OCI-LY3 (cell line): ENCODE results near the gene DDX23.

Experiments used
- H2AFZ ChIP-seq: fragments of 200-600, 300-600 bp; shearing (Covaris generic); 2 replicates; pipeline ENCODE4 v1.6.0; 2014; ENCODE audit warnings: antibody characterized with exemption, low read depth, low read length
- H3K27ac ChIP-seq: fragments of 200-600, 300-600 bp; sonication (generic); 2 replicates; pipeline ENCODE4 v1.5.1; 2014; ENCODE audit warnings: mild to moderate bottlenecking, low read length, moderate library complexity, mixed read lengths
- H3K27me3 ChIP-seq: fragments of 200-600, 300-600 bp; sonication (generic); 2 replicates; pipeline ENCODE4 v1.6.1; 2014; ENCODE audit warnings: low read depth, low read length, mixed read lengths
- H3K36me3 ChIP-seq: fragments of 200-600, 300-600 bp; sonication (generic); replicated peaks from 2 replicates; pipeline ENCODE3; 2014; ENCODE audit warnings: low read depth, low read length, mixed read lengths
- H3K4me1 ChIP-seq: fragments of 300-600, 200-600 bp; sonication (generic); 2 replicates; pipeline ENCODE4 v1.6.1; 2014; ENCODE audit warnings: low read length, mixed read lengths
- H3K4me2 ChIP-seq: fragments of 200-600, 300-600 bp; sonication (generic); 2 replicates; pipeline ENCODE4 v1.6.1; 2014; ENCODE audit warnings: low read length, mixed read lengths
- H3K4me3 ChIP-seq: fragments of 300-600, 200-600 bp; sonication (generic); 2 replicates; pipeline ENCODE4 v1.5.1; 2014; ENCODE audit warnings: antibody characterized with exemption, mild to moderate bottlenecking, low read length, moderate library complexity
- H3K79me2 ChIP-seq: fragments of 300-600, 200-600 bp; shearing (Covaris generic); 2 replicates; pipeline ENCODE4 v1.6.1; 2014; ENCODE audit warnings: mild to moderate bottlenecking, low read length, mixed read lengths
- H3K9ac ChIP-seq: fragments of 300-600, 200-600 bp; shearing (Covaris generic); 2 replicates; pipeline ENCODE4 v1.6.0; 2014; ENCODE audit warnings: mild to moderate bottlenecking, low read length, moderate library complexity
- H3K9me3 ChIP-seq: fragments of 200-600, 300-600 bp; shearing (Covaris generic); 2 replicates; pipeline ENCODE4 v1.6.1; 2014; ENCODE audit warnings: low read length, mixed read lengths; ENCODE audit not compliant: insufficient read depth
- H4K20me1 ChIP-seq: fragments of 200-600, 300-600 bp; sonication (generic); 2 replicates; pipeline ENCODE4 v1.6.1; 2016; ENCODE audit warnings: low read length, mixed read lengths; ENCODE audit not compliant: insufficient read depth
- CTCF ChIP-seq: fragments of 200-600, 300-600 bp; sonication (generic); IDR thresholded peaks from 2 replicates; pipeline ENCODE4 v1.5.1; 2014; ENCODE audit warnings: antibody characterized with exemption, low read length, low read depth
- EZH2phosphoT487 ChIP-seq: fragments of 200-600 bp; shearing (Covaris generic); IDR thresholded peaks from 2 replicates; pipeline ENCODE4 v1.6.1; 2018; ENCODE audit warnings: antibody characterized with exemption, mixed run types, low read depth

DDX23 gene

GRCh38 chr12:48816143-48816854 is 35.7 kb downstream of the DDX23 start:
- peak overlapping the region; percentile 89 for H3K9ac ChIP-seq
- no peaks in the 10 kb centered on the region for H3K79me2 ChIP-seq
- H3K4me1 ChIP-seq = peaks cover 18% of the 10 kb centered on the region
- peak overlapping the region; percentile 89 for H3K4me2 ChIP-seq
- H3K9me3 ChIP-seq = no peaks in the 10 kb centered on the region
- peak overlapping the region; percentile 94 for H3K4me3 ChIP-seq
- H3K27ac ChIP-seq = no peak overlapping the region
- TF ChIP-seq EZH2phosphoT487 = no peak
- TF ChIP-seq CTCF = no peak
- H3K36me3 ChIP-seq = no peaks in the 10 kb centered on the region
- no peak overlapping the region for H2AFZ ChIP-seq
- peaks cover 27% of the 10 kb centered on the region for H3K27me3 ChIP-seq
- no peaks in the 10 kb centered on the region for H4K20me1 ChIP-seq

GRCh38 chr12:48815126-48816110 is 36.5 kb downstream of the DDX23 start:
- peak overlapping the region; percentile 93 for H2AFZ ChIP-seq

GRCh38 chr12:48814262-48815125 is 37.5 kb downstream of the DDX23 start:
- Histone ChIP-seq H3K4me1 (peaks cover 18% of the 10 kb centered on the region), H2AFZ (peak overlapping the region; percentile 98), H3K27me3 (peaks cover 22% of the 10 kb centered on the region), H3K4me2 (peak overlapping the region; percentile 89), H3K9ac (peak overlapping the region; percentile 89), H3K9me3 (no peaks in the 10 kb centered on the region), H4K20me1 (no peaks in the 10 kb centered on the region), H3K79me2 (no peaks in the 10 kb centered on the region), H3K36me3 (no peaks in the 10 kb centered on the region), H3K4me3 (peak overlapping the region; percentile 94), H3K27ac (peak overlapping the region; percentile 33; the same call in 1 of the 2 replicates)
- no peak for TF ChIP-seq EZH2phosphoT487
- TF ChIP-seq CTCF = peak; percentile 98

More at GRCh38 chr12:48815126-48816110, 36.5 kb downstream of the DDX23 start:
- TF ChIP-seq CTCF = no peak
- TF ChIP-seq EZH2phosphoT487 = no peak
- Histone ChIP-seq H3K9ac (peak overlapping the region; percentile 89), H3K27me3 (peaks cover 27% of the 10 kb centered on the region), H3K4me2 (peak overlapping the region; percentile 89), H3K27ac (peak overlapping the region; percentile 33; the same call in 1 of the 2 replicates), H3K4me1 (peaks cover 18% of the 10 kb centered on the region), H3K4me3 (peak overlapping the region; percentile 94), H3K79me2 (no peaks in the 10 kb centered on the region), H3K36me3 (no peaks in the 10 kb centered on the region), H4K20me1 (no peaks in the 10 kb centered on the region), H3K9me3 (no peaks in the 10 kb centered on the region)
